ENCODE data around the gene RAD51B. TPM values are rescaled to one million over a fixed set of nuclear protein-coding genes. Genes with fewer than 3 reads are reported as not detected.

RAD51B gene
- total RNA-seq, 1 experiment from 2014 or later: 14.2 TPM

DNA sequence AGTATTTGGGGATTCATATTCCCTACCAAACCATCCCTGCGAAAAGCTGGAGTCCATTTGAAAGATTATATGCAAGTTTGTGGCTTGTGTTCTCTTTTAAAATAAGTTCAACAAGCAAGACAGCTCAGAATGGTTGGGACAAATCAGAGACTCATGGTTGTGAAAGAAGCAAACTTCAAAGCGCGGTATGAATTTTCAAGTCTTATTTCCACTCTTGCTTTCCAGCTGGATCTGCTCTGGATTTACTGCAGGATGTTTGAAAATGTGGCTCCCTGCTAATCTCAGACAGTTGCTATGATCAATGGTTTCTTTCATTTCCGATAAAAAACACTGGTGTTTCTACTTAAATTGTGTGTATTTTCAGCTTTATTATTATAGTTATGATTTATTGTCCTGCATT is 477.5 kb downstream of the RAD51B start:
- ChIA-PET CTCF (interaction anchor here (1.2 to 1.5 kb wide), 4 partner anchors 51 to 547 kb away, joined by 3 to 15 read pairs (median 4); no protein-coding TSS in a partner anchor), POLR2A (no interaction called here)
- ATAC-seq (no peak), DNase-seq (ENCODE audit: low spot score) (no peak)
- Mint-ChIP-seq H3K36me3 (peaks cover 23% of the 10 kb centered on the region), H3K27me3 (ENCODE audit: low read depth) (no peaks in the 10 kb centered on the region), H3K27ac (no peak overlapping the region), H3K4me3 (no peak overlapping the region), H3K9me3 (peaks cover 26% of the 10 kb centered on the region), H3K4me1 (peaks cover 53% of the 10 kb centered on the region)
- TF ChIP-seq RELA (CRISPR knock-in tag; IDR thresholded peaks at IDR 0.05; ENCODE audit: borderline replicate concordance) (no peak), ZNF121 (CRISPR knock-in tag; IDR thresholded peaks at IDR 0.05) (no peak), MXD4 (CRISPR knock-in tag; IDR thresholded peaks at IDR 0.05; ENCODE audit: borderline replicate concordance) (no peak), FOXP1 (CRISPR knock-in tag; IDR thresholded peaks at IDR 0.05; ENCODE audit: borderline replicate concordance) (no peak), ESRRA (CRISPR knock-in tag; IDR thresholded peaks at IDR 0.05; ENCODE audit: borderline replicate concordance) (no peak)
- TF ChIP-seq, protein P1, sequence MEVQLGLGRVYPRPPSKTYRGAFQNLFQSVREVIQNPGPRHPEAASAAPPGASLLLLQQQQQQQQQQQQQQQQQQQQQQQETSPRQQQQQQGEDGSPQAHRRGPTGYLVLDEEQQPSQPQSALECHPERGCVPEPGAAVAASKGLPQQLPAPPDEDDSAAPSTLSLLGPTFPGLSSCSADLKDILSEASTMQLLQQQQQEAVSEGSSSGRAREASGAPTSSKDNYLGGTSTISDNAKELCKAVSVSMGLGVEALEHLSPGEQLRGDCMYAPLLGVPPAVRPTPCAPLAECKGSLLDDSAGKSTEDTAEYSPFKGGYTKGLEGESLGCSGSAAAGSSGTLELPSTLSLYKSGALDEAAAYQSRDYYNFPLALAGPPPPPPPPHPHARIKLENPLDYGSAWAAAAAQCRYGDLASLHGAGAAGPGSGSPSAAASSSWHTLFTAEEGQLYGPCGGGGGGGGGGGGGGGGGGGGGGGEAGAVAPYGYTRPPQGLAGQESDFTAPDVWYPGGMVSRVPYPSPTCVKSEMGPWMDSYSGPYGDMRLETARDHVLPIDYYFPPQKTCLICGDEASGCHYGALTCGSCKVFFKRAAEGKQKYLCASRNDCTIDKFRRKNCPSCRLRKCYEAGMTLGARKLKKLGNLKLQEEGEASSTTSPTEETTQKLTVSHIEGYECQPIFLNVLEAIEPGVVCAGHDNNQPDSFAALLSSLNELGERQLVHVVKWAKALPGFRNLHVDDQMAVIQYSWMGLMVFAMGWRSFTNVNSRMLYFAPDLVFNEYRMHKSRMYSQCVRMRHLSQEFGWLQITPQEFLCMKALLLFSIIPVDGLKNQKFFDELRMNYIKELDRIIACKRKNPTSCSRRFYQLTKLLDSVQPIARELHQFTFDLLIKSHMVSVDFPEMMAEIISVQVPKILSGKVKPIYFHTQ (CRISPR knock-in tag; IDR thresholded peaks at IDR 0.05): no peak
- TF ChIP-seq, protein P2, sequence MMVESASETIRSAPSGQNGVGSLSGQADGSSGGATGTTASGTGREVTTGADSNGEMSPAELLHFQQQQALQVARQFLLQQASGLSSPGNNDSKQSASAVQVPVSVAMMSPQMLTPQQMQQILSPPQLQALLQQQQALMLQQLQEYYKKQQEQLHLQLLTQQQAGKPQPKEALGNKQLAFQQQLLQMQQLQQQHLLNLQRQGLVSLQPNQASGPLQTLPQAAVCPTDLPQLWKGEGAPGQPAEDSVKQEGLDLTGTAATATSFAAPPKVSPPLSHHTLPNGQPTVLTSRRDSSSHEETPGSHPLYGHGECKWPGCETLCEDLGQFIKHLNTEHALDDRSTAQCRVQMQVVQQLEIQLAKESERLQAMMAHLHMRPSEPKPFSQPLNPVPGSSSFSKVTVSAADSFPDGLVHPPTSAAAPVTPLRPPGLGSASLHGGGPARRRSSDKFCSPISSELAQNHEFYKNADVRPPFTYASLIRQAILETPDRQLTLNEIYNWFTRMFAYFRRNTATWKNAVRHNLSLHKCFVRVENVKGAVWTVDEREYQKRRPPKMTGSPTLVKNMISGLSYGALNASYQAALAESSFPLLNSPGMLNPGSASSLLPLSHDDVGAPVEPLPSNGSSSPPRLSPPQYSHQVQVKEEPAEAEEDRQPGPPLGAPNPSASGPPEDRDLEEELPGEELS (CRISPR knock-in tag; IDR thresholded peaks at IDR 0.05): no peak
- TF ChIP-seq, protein P3, sequence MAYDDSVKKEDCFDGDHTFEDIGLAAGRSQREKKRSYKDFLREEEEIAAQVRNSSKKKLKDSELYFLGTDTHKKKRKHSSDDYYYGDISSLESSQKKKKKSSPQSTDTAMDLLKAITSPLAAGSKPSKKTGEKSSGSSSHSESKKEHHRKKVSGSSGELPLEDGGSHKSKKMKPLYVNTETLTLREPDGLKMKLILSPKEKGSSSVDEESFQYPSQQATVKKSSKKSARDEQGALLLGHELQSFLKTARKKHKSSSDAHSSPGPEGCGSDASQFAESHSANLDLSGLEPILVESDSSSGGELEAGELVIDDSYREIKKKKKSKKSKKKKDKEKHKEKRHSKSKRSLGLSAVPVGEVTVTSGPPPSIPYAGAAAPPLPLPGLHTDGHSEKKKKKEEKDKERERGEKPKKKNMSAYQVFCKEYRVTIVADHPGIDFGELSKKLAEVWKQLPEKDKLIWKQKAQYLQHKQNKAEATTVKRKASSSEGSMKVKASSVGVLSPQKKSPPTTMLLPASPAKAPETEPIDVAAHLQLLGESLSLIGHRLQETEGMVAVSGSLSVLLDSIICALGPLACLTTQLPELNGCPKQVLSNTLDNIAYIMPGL (CRISPR knock-in tag; IDR thresholded peaks at IDR 0.05): no peak
- TF ChIP-seq, protein P4, sequence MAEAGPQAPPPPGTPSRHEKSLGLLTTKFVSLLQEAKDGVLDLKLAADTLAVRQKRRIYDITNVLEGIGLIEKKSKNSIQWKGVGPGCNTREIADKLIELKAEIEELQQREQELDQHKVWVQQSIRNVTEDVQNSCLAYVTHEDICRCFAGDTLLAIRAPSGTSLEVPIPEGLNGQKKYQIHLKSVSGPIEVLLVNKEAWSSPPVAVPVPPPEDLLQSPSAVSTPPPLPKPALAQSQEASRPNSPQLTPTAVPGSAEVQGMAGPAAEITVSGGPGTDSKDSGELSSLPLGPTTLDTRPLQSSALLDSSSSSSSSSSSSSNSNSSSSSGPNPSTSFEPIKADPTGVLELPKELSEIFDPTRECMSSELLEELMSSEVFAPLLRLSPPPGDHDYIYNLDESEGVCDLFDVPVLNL (CRISPR knock-in tag; IDR thresholded peaks at IDR 0.05; ENCODE audit: borderline replicate concordance, low read depth): no peak

DNA sequence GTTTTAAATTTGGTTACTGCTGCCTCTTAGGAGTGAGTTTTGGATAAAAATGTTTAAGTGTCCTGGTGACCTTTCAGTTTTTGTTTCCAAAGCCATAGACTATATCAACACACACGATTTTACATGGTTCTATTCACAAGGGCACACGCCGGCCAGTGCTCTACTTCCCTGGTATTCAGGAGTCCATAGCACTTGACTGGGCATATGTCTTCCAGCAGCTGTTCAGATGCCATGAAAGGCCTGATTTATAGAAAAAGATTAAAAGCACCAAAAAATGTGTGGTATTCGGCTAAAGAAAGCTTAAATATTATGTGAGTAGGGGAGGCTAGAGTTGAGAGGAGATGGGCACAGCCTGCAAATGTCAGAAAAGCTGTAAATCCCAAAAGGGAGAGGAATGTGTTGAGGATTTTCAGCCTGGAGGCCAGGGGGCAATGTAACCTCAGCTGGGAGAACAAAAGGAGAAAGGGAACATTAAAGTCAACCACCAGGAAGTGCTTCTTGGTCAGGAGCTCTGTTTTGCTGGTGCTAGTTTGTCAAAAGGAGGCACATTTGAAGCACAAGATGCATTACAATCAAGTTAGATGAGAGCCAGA is 478.4 kb downstream of the RAD51B start:
- POLR2A ChIA-PET: interaction anchor here (0.6 kb wide), 1 partner anchor 336 kb away, joined by 3 read pairs; no protein-coding TSS in a partner anchor

DNA sequence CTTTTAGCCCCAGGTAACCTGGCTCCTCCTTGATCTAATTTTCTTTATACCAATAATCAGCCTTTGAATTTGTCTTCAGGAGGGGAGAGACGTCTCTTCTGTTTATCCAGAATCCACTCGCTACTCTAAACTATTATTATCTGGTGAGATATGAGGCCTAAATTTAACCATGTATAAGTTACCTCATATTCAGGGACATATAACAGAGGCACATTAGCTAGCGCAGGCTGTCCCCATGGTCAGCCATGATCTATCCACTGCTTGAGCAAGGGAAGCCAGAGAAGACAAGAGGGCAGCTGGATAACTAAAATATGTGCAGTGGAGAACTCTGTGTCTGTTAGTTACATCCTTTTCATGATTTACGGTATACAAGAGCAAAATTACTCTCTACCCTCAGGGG is 481.0 kb downstream of the RAD51B start:
- Mint-ChIP-seq H3K4me1 (peaks cover 19% of the 10 kb centered on the region), H3K27ac (no peak overlapping the region), H3K4me3 (no peak overlapping the region), H3K36me3 (peaks cover 38% of the 10 kb centered on the region), H3K9me3 (peaks cover 41% of the 10 kb centered on the region), H3K27me3 (ENCODE audit: low read depth) (no peaks in the 10 kb centered on the region; the same call in 1 of the 2 replicates)
- ChIA-PET POLR2A (no interaction called here), CTCF (no interaction called here)
- ATAC-seq: no peak
- no peak for DNase-seq (ENCODE audit: low spot score)
- TF ChIP-seq IRF2 (CRISPR knock-in tag; IDR thresholded peaks at IDR 0.05; ENCODE audit: borderline replicate concordance, low read depth): no peak
- TF ChIP-seq TP53 (CRISPR knock-in tag; IDR thresholded peaks at IDR 0.05): no peak
- TF ChIP-seq SMAD3 (CRISPR knock-in tag; IDR thresholded peaks at IDR 0.05; ENCODE audit: borderline replicate concordance): no peak
- TF ChIP-seq GRHL2 (CRISPR knock-in tag; IDR thresholded peaks at IDR 0.05; ENCODE audit: insufficient replicate concordance, severe bottlenecking): no peak

More for the DNA sequence above, 478.4 kb downstream of the RAD51B start:
- Mint-ChIP-seq H3K27ac (peak overlapping the region; percentile 25; the same call in 1 of the 2 replicates), H3K4me1 (peaks cover 43% of the 10 kb centered on the region), H3K36me3 (peaks cover 32% of the 10 kb centered on the region), H3K27me3 (ENCODE audit: low read depth) (no peaks in the 10 kb centered on the region; the same call in 1 of the 2 replicates), H3K9me3 (peaks cover 35% of the 10 kb centered on the region), H3K4me3 (no peak overlapping the region)
- TF ChIP-seq SP1 (CRISPR knock-in tag; conservative IDR thresholded peaks at IDR 0.05) (no peak), ZNF317 (CRISPR knock-in tag; IDR thresholded peaks at IDR 0.05; ENCODE audit: borderline replicate concordance, low read depth) (no peak)
- ATAC-seq: peak; percentile 75
- peak; percentile 28 for DNase-seq (ENCODE audit: low spot score)
- CTCF ChIA-PET: interaction anchor here (0.6 to 1.5 kb wide), 28 partner anchors 9 to 546 kb away, joined by 3 to 15 read pairs (median 4); no protein-coding TSS in a partner anchor
